HCT116 (cell line): ENCODE data around the gene LEKR1. TPM values are rescaled to one million over a fixed set of nuclear protein-coding genes. Genes with fewer than 3 reads are reported as not detected.

Source experiments
- ATAC-seq: fragments of 200-7000 bp; cut with Tn5 transposase; 2 replicates; pipeline ENCODE4 v1.9.1; 2020; ENCODE audit warnings: mild to moderate bottlenecking, moderate library complexity
- BruUV-seq: library from RNA; stranded (reverse); fragments of 400-500 nt; replicated peaks from 2 replicates; lab custom pipeline; 2021; lab: Mats Ljungman, UMichigan
- CTCF ChIA-PET: fragments of 300-600 bp; sonication (Branson Sonifier 250); formaldehyde crosslinking; loops from one replicate; lab custom pipeline; 2021; ENCODE audit warnings: antibody characterized with exemption; lab: Charles Lee
- POLR2A ChIA-PET: fragments of 300-600, 350-600 bp; sonication (Branson Sonifier 250); formaldehyde crosslinking; loops from one replicate; lab custom pipeline; 2021; ENCODE audit warnings: antibody characterized with exemption; lab: Charles Lee
- RAD21 ChIA-PET, 2 experiments: fragments of 300-600 bp; sonication (Branson Sonifier 250); formaldehyde crosslinking; loops; one replicate each; lab custom pipeline; 2023; ENCODE audit warnings: low total read pairs in 2 of 2; ENCODE audit not compliant: uncharacterized antibody in 2 of 2, unreplicated experiment in 2 of 2, low non-redundant PET in 1 of 2; lab: Charles Lee
- DNase-seq: peaks from one replicate; pipeline ENCODE4 v3.0.0-alpha.2; 2010; ENCODE audit warnings: low read depth, low spot score
- H2AFZ ChIP-seq: fragments of 200-600 bp; shearing (Covaris generic), sonication (generic); 2 replicates; pipeline ENCODE4 v1.6.1; 2017; ENCODE audit warnings: low read depth, mixed run types, mixed read lengths, antibody characterized with exemption, low read length; ENCODE audit not compliant: poor library complexity, severe bottlenecking
- H3K27ac ChIP-seq: 2 replicates; pipeline ENCODE4 v1.5.1; 2012; ENCODE audit warnings: low read depth, low read length
- H3K27me3 ChIP-seq: fragments of 200-600 bp; sonication (generic); 2 replicates; pipeline ENCODE4 v1.6.1; 2016; ENCODE audit warnings: mixed run types, low read length, mixed read lengths; ENCODE audit not compliant: insufficient read depth
- H3K36me3 ChIP-seq, 2 experiments: fragments of 200-500 bp in 1 of 2; fragments of 200-600 bp in 1 of 2; sonication (Bioruptor generic) in 1 of 2; sonication (generic) in 1 of 2; 2 replicates each; pipeline versions ENCODE4 v1.5.1 to v1.6.1; 2014 to 2016; ENCODE audit warnings: low read length in 2 of 2, inconsistent platforms in 1 of 2, mixed read lengths in 1 of 2, mixed run types in 1 of 2; ENCODE audit not compliant: insufficient read depth in 2 of 2, control insufficient read depth in 1 of 2
- H3K4me1 ChIP-seq, 2 experiments: fragments of 200-600 bp in 1 of 2; sonication (generic) in 1 of 2; 2 replicates each; pipeline versions ENCODE4 v1.5.1 to v1.6.1; 2012 to 2017; ENCODE audit warnings: low read length in 2 of 2, inconsistent platforms in 1 of 2, mild to moderate bottlenecking in 1 of 2, mixed read lengths in 1 of 2, mixed run types in 1 of 2, moderate library complexity in 1 of 2; ENCODE audit not compliant: insufficient read depth in 2 of 2, control insufficient read depth in 1 of 2
- H3K4me2 ChIP-seq: fragments of 200-600 bp; sonication (generic); 2 replicates; pipeline ENCODE4 v1.6.1; 2017; ENCODE audit warnings: mixed run types, low read length, mixed read lengths
- H3K4me3 ChIP-seq, 2 experiments: fragments of 200-600 bp in 1 of 2; sonication (generic) in 1 of 2; replicated peaks in 1 of 2; 2 replicates each; pipeline ENCODE4 v1.5.1; 2011 to 2016; ENCODE audit warnings: low read length in 2 of 2, control low read depth in 1 of 2, low read depth in 1 of 2, mild to moderate bottlenecking in 1 of 2, mixed read lengths in 1 of 2, mixed run types in 1 of 2
- H3K79me2 ChIP-seq: fragments of 200-600 bp; sonication (generic); 2 replicates; pipeline ENCODE4 v1.6.1; 2017; ENCODE audit warnings: mild to moderate bottlenecking, mixed run types, low read length, moderate library complexity, mixed read lengths; ENCODE audit not compliant: insufficient read depth
- H3K9ac ChIP-seq: fragments of 200-600 bp; sonication (generic); 2 replicates; pipeline ENCODE4 v1.6.1; 2016; ENCODE audit warnings: low read length, mixed read lengths
- H3K9me2 ChIP-seq: fragments of 200-600 bp; sonication (generic), shearing (Covaris generic); 2 replicates; pipeline ENCODE4 v1.6.1; 2017; ENCODE audit warnings: mixed run types, mild to moderate bottlenecking, moderate library complexity; ENCODE audit not compliant: insufficient read depth
- H3K9me3 ChIP-seq, 2 experiments: fragments of 200-500 bp in 1 of 2; fragments of 200-600 bp in 1 of 2; sonication (Bioruptor generic) in 1 of 2; sonication (generic) in 1 of 2; 2 replicates each; pipeline ENCODE4 v1.6.1; 2014 to 2017; ENCODE audit warnings: low read length in 2 of 2, mixed read lengths in 2 of 2, inconsistent platforms in 1 of 2, low read depth in 1 of 2, mild to moderate bottlenecking in 1 of 2, mixed run types in 1 of 2, moderate library complexity in 1 of 2; ENCODE audit not compliant: control insufficient read depth in 1 of 2, insufficient read depth in 1 of 2
- H4K20me1 ChIP-seq: fragments of 200-600 bp; sonication (generic), shearing (Covaris generic); 2 replicates; pipeline ENCODE4 v1.6.1; 2017; ENCODE audit warnings: mixed run types, mild to moderate bottlenecking, moderate library complexity; ENCODE audit not compliant: insufficient read depth
- ATF3 ChIP-seq: IDR thresholded peaks from 2 replicates; pipeline ENCODE4 v1.6.1; 2012
- CBX3 ChIP-seq: IDR thresholded peaks from 2 replicates; pipeline ENCODE4 v1.6.1; 2012; ENCODE audit warnings: low read depth
- CEBPB ChIP-seq: IDR thresholded peaks from 2 replicates; pipeline ENCODE4 v1.6.1; 2012; ENCODE audit warnings: low read depth
- CTCF ChIP-seq, 3 experiments: fragments of 200-600 bp in 1 of 3; sonication (generic) in 1 of 3; IDR thresholded peaks in 2 of 3; conservative IDR thresholded peaks in 1 of 3; 2 replicates each; pipeline ENCODE4 v1.5.1; 2012 to 2017; ENCODE audit warnings: low read depth in 2 of 3, low read length in 2 of 3, antibody characterized with exemption in 1 of 3, borderline replicate concordance in 1 of 3, control low read depth in 1 of 3, mild to moderate bottlenecking in 1 of 3, mixed read lengths in 1 of 3, mixed run types in 1 of 3, moderate library complexity in 1 of 3; ENCODE audit not compliant: insufficient read depth in 1 of 3
- EGR1 ChIP-seq: IDR thresholded peaks from 2 replicates; pipeline ENCODE4 v1.6.1; 2012; ENCODE audit warnings: low read depth
- ELF1 ChIP-seq: IDR thresholded peaks from 2 replicates; pipeline ENCODE4 v1.6.1; 2012; ENCODE audit warnings: low read depth, borderline replicate concordance
- EZH2 ChIP-seq: fragments of 200-600 bp; sonication (generic); IDR thresholded peaks from 2 replicates; pipeline ENCODE4 v1.6.1; 2017; ENCODE audit warnings: antibody characterized with exemption, mixed run types
- EZH2phosphoT487 ChIP-seq: fragments of 200-600 bp; IDR thresholded peaks from 2 replicates; pipeline ENCODE4 v1.6.1; 2018; ENCODE audit warnings: antibody characterized with exemption, borderline replicate concordance
- FOSL1 ChIP-seq: IDR thresholded peaks from 2 replicates; pipeline ENCODE4 v1.6.1; 2012; ENCODE audit warnings: low read depth
- MAX ChIP-seq: IDR thresholded peaks from 2 replicates; pipeline ENCODE4 v1.6.1; 2012
- POLR2A ChIP-seq: IDR thresholded peaks from 2 replicates; pipeline ENCODE4 v1.7.0; 2011; ENCODE audit warnings: borderline replicate concordance; ENCODE audit not compliant: insufficient read depth, insufficient read length; ENCODE audit errors: extremely low read depth
- POLR2AphosphoS5 ChIP-seq: IDR thresholded peaks from 2 replicates; pipeline ENCODE4 v1.6.1; 2011; ENCODE audit warnings: mild to moderate bottlenecking, low read depth, low read length, moderate library complexity
- REST ChIP-seq: IDR thresholded peaks from 2 replicates; pipeline ENCODE4 v1.6.1; 2012; ENCODE audit warnings: low read depth
- SIN3A ChIP-seq: IDR thresholded peaks from 2 replicates; pipeline ENCODE4 v1.6.1; 2012; ENCODE audit warnings: low read depth
- SP1 ChIP-seq: IDR thresholded peaks from 2 replicates; pipeline ENCODE4 v1.6.1; 2012; ENCODE audit warnings: low read depth
- TCF7L2 ChIP-seq: IDR thresholded peaks from 2 replicates; pipeline ENCODE4 v1.7.0; 2011; ENCODE audit warnings: borderline replicate concordance, inconsistent platforms; ENCODE audit not compliant: insufficient read depth, insufficient read length; ENCODE audit errors: extremely low read depth
- YY1 ChIP-seq: IDR thresholded peaks from 2 replicates; pipeline ENCODE4 v1.6.1; 2011; ENCODE audit warnings: low read length, low read depth, moderate library complexity, mild to moderate bottlenecking; ENCODE audit not compliant: insufficient replicate concordance; ENCODE audit errors: extremely low read depth
- ZBTB33 ChIP-seq: IDR thresholded peaks from 2 replicates; pipeline ENCODE4 v1.6.1; 2011; ENCODE audit warnings: mild to moderate bottlenecking, low read length, moderate library complexity; ENCODE audit not compliant: insufficient replicate concordance; ENCODE audit errors: extremely low read depth
- ZFX ChIP-seq: fragments of 450-650 bp; IDR thresholded peaks from 2 replicates; pipeline ENCODE4 v1.6.1; 2017
- intact Hi-C: fragments of 100-400 bp; cut with micrococcal nuclease; formaldehyde crosslinking; loops from 2 replicates; pipeline ENCODE4 v1.10.0; 2022
- total RNA-seq: library from RNA; stranded (reverse); gene quantifications from one replicate; pipeline ENCODE4 v1.2.1, GENCODE V29; 2021; ENCODE audit not compliant: unreplicated experiment

The LEKR1 gene
- total RNA-seq, 1 experiment from 2014 or later = 2.1 TPM

- no peak overlapping the region for H3K27ac ChIP-seq
- no peak for DNase-seq
- ATAC-seq = no peak
- H3K9ac ChIP-seq = no peak overlapping the region
- H3K4me1 ChIP-seq = peaks cover 7 to 40% of the 10 kb centered on the region in 2 experiments
- no peak overlapping the region for H3K4me2 ChIP-seq
- H4K20me1 ChIP-seq = no peaks in the 10 kb centered on the region
- no TSS peak for BruUV-seq
- H3K4me3 ChIP-seq = no peak overlapping the region
- ChIA-PET CTCF (no interaction called here), RAD21 (no interaction called here), POLR2A (no interaction called here)
- H3K27me3 ChIP-seq = no peaks in the 10 kb centered on the region
- H3K9me3 ChIP-seq = no peaks in the 10 kb centered on the region
- intact Hi-C loops = no loop called here
- no peaks in the 10 kb centered on the region for H3K36me3 ChIP-seq
- H2AFZ ChIP-seq = no peak overlapping the region
- H3K79me2 ChIP-seq = no peaks in the 10 kb centered on the region
- TF ChIP-seq MAX (no peak), SP1 (no peak), REST (no peak), EZH2 (no peak), POLR2AphosphoS5 (no peak), CTCF (IDR thresholded peaks at IDR 0.05 in 2 of 3, conservative IDR thresholded peaks at IDR 0.05 in 1 of 3; ENCODE audit: borderline replicate concordance in 1 of 3, insufficient read depth in 1 of 3, low read depth in 2 of 3, low read length in 2 of 3) (no peak), ZFX (no peak), EGR1 (no peak), EZH2phosphoT487 (no peak), YY1 (no peak), CBX3 (no peak), ATF3 (no peak), TCF7L2 (no peak), SIN3A (no peak), CEBPB (no peak), ELF1 (no peak), POLR2A (no peak), FOSL1 (no peak), ZBTB33 (no peak)
- no peaks in the 10 kb centered on the region for H3K9me2 ChIP-seq
Measured at GRCh38 chr3:156790156-156790555, 36.0 kb upstream of the LEKR1 start.
